Measurements from ENCODE around the gene PSMB11. TPM values are rescaled to one million over a fixed set of nuclear protein-coding genes. Genes with fewer than 3 reads are reported as not detected.

PSMB11 gene
- total RNA-seq, 4 donors from 2014 or later: not detected

- Histone ChIP-seq H3K9me3 (no peaks in the 10 kb centered on the region), H3K27me3 (no peaks in the 10 kb centered on the region), H3K4me3 (peak overlapping the region; percentile 74 to 97 (median 90)), H3K36me3 (peaks cover 4 to 43% of the 10 kb centered on the region in 2 donors), H3K27ac (peak overlapping the region; percentile 88 to 99 (median 98)), H3K4me1 (peaks cover 12 to 24% of the 10 kb centered on the region in 2 donors)
- TF ChIP-seq POLR2A (IDR thresholded peaks at IDR 0.05) (no peak), CTCF (IDR thresholded peaks at IDR 0.05 in 4 of 5, conservative IDR thresholded peaks at IDR 0.05 in 1 of 5) (no peak)
- DNase-seq (no peak), ATAC-seq (no peak)
- in situ Hi-C loops (cut with MboI; ENCODE audit: low sequenced_read_pairs in 4 of 4) (no loop called here), intact Hi-C loops (cut with DNase I; ENCODE audit: low total_unique reads) (loop anchor here (1.0 to 2.0 kb wide), 2 partner anchors 27 to 61 kb away; partner anchors contain the start of genes ACIN1 and C14orf119)
Observed at GRCh38 chr14:23033801-23034497, 8.1 kb upstream of the PSMB11 start.

GRCh38 chr14:23034498-23035302 is 7.3 kb upstream of the PSMB11 start, which contains the start of gene PSMB5:
Gene PSMB5, minus strand, starts transcription at chr14:23034900. Its CDS starts 19 bp downstream, at chr14:23034881.
- peak within 1 kb of the TSS; percentile 88 to 99 (median 98) for H3K27ac ChIP-seq
- intact Hi-C loops (cut with DNase I; ENCODE audit: low total_unique reads): loop anchor here (1.0 to 2.0 kb wide), 3 partner anchors 22 to 60 kb away; partner anchors contain the start of genes ACIN1 and C14orf119
- H3K9me3 ChIP-seq: no peaks in the 10 kb centered on the region
- ATAC-seq: peak; percentile 98 to 99
- H3K27me3 ChIP-seq: no peaks in the 10 kb centered on the region
- TF ChIP-seq CTCF (IDR thresholded peaks at IDR 0.05 in 4 of 5, conservative IDR thresholded peaks at IDR 0.05 in 1 of 5) (peak in 1 of 5 experiments; percentile 29), POLR2A (IDR thresholded peaks at IDR 0.05) (peak; percentile 81 to 82)
- H3K4me3 ChIP-seq: peak within 1 kb of the TSS; percentile 74 to 97 (median 90)
- in situ Hi-C loops (cut with MboI; ENCODE audit: low sequenced_read_pairs in 4 of 4): no loop called here
- peaks cover 4 to 35% of the 10 kb centered on the region in 2 donors for H3K36me3 ChIP-seq
- H3K4me1 ChIP-seq: peaks cover 12 to 22% of the 10 kb centered on the region in 2 donors
- DNase-seq: peak; percentile 89 to 93

- in situ Hi-C loops (cut with MboI; ENCODE audit: low sequenced_read_pairs in 4 of 4) (no loop called here), intact Hi-C loops (cut with DNase I; ENCODE audit: low total_unique reads) (loop anchor here (1.0 to 2.0 kb wide), 2 partner anchors 21 to 59 kb away; partner anchors contain the start of genes ACIN1 and C14orf119)
- Histone ChIP-seq H3K36me3 (peaks cover 4 to 32% of the 10 kb centered on the region in 2 donors), H3K4me3 (peak overlapping the region; percentile 74 to 97 (median 90)), H3K27me3 (no peaks in the 10 kb centered on the region), H3K27ac (peak overlapping the region; percentile 88 to 99 (median 98)), H3K4me1 (peaks cover 12 to 22% of the 10 kb centered on the region in 2 donors), H3K9me3 (no peaks in the 10 kb centered on the region)
- DNase-seq (no peak), ATAC-seq (no peak)
- TF ChIP-seq CTCF (IDR thresholded peaks at IDR 0.05 in 4 of 5, conservative IDR thresholded peaks at IDR 0.05 in 1 of 5) (no peak), POLR2A (IDR thresholded peaks at IDR 0.05) (no peak)
Observed at GRCh38 chr14:23035303-23036144, 6.5 kb upstream of the PSMB11 start.

- intact Hi-C loops (cut with DNase I; ENCODE audit: low total_unique reads) (no loop called here), in situ Hi-C loops (cut with MboI; ENCODE audit: low sequenced_read_pairs in 4 of 4) (no loop called here)
- ATAC-seq (no peak), DNase-seq (no peak)
- peaks cover 6% of the 10 kb centered on the region in 2 donors for H3K4me1 ChIP-seq
- no peak overlapping the region for H3K4me3 ChIP-seq
- H3K36me3 ChIP-seq: no peaks in the 10 kb centered on the region
- H3K27me3 ChIP-seq: no peaks in the 10 kb centered on the region
- TF ChIP-seq CTCF (IDR thresholded peaks at IDR 0.05 in 4 of 5, conservative IDR thresholded peaks at IDR 0.05 in 1 of 5) (no peak), POLR2A (IDR thresholded peaks at IDR 0.05) (no peak)
- H3K9me3 ChIP-seq: no peaks in the 10 kb centered on the region
- no peak overlapping the region for H3K27ac ChIP-seq
Observed at GRCh38 chr14:23040100-23040499, 1.9 kb upstream of the PSMB11 start.

Measured in gastrocnemius medialis (tissue), 4 donors.